HG03565 (cell line): Measurements from ENCODE around the gene IL24.

Experiments used
- ATAC-seq: cut with Tn5 transposase; IDR thresholded peaks from one replicate; pipeline ENCODE4 v1.9.1; 2021; ENCODE audit warnings: mild to moderate bottlenecking, moderate library complexity; ENCODE audit not compliant: unreplicated experiment

IL24 gene

GRCh38 chr1:206903687-206904086 lies 6.4 kb downstream of the IL24 start:
- no peak for ATAC-seq

- ATAC-seq = no peak
Observed at GRCh38 chr1:206904423-206905142, 7.3 kb downstream of the IL24 start.

- peak; percentile 57 for ATAC-seq
Observed at GRCh38 chr1:206905295-206906164, 8.3 kb downstream of the IL24 start.

GRCh38 chr1:206907304-206907991 lies 10.2 kb downstream of the IL24 start:
- ATAC-seq = no peak

- ATAC-seq = no peak
Observed at GRCh38 chr1:206908038-206908437, 10.8 kb downstream of the IL24 start.

- no peak for ATAC-seq
Observed at GRCh38 chr1:206909161-206909882, 12.1 kb downstream of the IL24 start.

GRCh38 chr1:206909883-206910318 lies 12.7 kb downstream of the IL24 start:
- ATAC-seq = no peak

- ATAC-seq = no peak
Observed at GRCh38 chr1:206911064-206911663, 13.9 kb downstream of the IL24 start.

- no peak for ATAC-seq
Observed at GRCh38 chr1:206912445-206913095, 15.3 kb downstream of the IL24 start.

GRCh38 chr1:206913766-206914537 lies 16.7 kb downstream of the IL24 start:
- no peak for ATAC-seq

GRCh38 chr1:206915030-206915735 lies 17.9 kb downstream of the IL24 start:
- ATAC-seq = no peak

GRCh38 chr1:206916000-206916709 lies 18.9 kb downstream of the IL24 start:
- no peak for ATAC-seq

- ATAC-seq = no peak
Observed at GRCh38 chr1:206918076-206918475, 20.8 kb downstream of the IL24 start.

- ATAC-seq = no peak
Observed at GRCh38 chr1:206921772-206922265, 24.6 kb downstream of the IL24 start, which contains the start of gene FCMR. Gene FCMR, minus strand, starts transcription at chr1:206921941. Its CDS starts 87 bp downstream, at chr1:206921854.

- no peak for ATAC-seq
Observed at GRCh38 chr1:206922524-206922923, 25.3 kb downstream of the IL24 start.

GRCh38 chr1:206923009-206923960 lies 26.0 kb downstream of the IL24 start:
- ATAC-seq = peak; percentile 34
